ENCODE measurements around the gene DNAJC21. TPM values are rescaled to one million over a fixed set of nuclear protein-coding genes. Genes with fewer than 3 reads are reported as not detected.

Gene DNAJC21
- total and polyA plus RNA-seq, 7 donors: 49.3 to 113 (median 64.3) TPM

DNA sequence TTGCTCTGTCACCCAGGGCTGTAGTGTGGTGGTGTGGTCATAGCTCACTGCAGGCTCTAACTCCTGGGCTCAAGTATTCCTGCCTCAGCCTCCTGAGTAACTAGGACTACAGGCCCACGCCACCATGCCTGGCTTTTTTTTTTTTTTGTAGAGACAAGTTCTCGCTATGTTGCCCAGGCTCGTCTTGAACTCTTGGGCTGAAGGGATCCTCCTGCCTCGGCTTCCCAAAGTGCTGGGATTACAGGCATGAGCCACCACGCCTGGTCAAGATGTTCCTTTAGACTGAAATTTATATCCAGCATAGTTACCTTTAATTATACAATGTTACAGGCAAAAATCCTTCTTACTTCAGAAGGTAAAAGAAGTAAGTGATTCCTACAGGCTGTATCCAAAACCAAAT is 1.6 kb upstream of the DNAJC21 start:
- no peaks in the 10 kb centered on the region for H3K9me3 ChIP-seq
- ATAC-seq: no peak
- no peak overlapping the region for H3K27ac ChIP-seq
- no peak overlapping the region for H3K4me3 ChIP-seq
- TF ChIP-seq, protein P1, sequence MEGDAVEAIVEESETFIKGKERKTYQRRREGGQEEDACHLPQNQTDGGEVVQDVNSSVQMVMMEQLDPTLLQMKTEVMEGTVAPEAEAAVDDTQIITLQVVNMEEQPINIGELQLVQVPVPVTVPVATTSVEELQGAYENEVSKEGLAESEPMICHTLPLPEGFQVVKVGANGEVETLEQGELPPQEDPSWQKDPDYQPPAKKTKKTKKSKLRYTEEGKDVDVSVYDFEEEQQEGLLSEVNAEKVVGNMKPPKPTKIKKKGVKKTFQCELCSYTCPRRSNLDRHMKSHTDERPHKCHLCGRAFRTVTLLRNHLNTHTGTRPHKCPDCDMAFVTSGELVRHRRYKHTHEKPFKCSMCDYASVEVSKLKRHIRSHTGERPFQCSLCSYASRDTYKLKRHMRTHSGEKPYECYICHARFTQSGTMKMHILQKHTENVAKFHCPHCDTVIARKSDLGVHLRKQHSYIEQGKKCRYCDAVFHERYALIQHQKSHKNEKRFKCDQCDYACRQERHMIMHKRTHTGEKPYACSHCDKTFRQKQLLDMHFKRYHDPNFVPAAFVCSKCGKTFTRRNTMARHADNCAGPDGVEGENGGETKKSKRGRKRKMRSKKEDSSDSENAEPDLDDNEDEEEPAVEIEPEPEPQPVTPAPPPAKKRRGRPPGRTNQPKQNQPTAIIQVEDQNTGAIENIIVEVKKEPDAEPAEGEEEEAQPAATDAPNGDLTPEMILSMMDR (IDR thresholded peaks at IDR 0.05): no peak
- peaks cover 17% of the 10 kb centered on the region for H3K4me1 ChIP-seq
- no peaks in the 10 kb centered on the region for H3K27me3 ChIP-seq (ENCODE audit: insufficient read depth in 3 of 3, low read length in 2 of 3)
- 93 to 96% (median 94%) methylated on average over 5 of the region's 5 CpGs for WGBS, 3 donors
- DNase-seq: no peak
- intact Hi-C loops (cut with DNase I): no loop called here
- H3K36me3 ChIP-seq (ENCODE audit: insufficient read depth in 1 of 2, low read depth in 1 of 2): peaks cover 3 to 48% of the 10 kb centered on the region in 2 donors

DNA sequence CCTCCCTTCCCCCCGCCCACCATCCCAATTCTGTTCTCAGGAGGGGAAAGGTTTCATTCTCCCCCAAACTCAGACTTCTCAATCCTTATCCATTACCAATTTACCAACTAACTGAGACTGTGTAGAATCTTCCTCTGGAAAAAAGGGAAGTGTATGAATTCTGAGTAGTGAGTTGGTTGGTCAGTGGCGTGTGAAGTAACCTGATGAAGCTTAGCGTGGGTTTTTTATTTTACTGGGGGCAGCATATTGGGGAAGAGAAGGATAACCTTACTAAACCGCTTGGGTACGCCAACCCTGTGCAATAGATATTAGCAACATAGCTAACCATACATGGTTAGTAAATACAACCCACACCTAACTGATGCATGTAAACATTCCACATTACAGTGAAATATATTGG is 1.1 kb upstream of the DNAJC21 start:
- DNase-seq (no peak), ATAC-seq (no peak)
- intact Hi-C loops (cut with DNase I): no loop called here
- Histone ChIP-seq H3K4me3 (peak overlapping the region; percentile 91), H3K36me3 (ENCODE audit: insufficient read depth in 1 of 2, low read depth in 1 of 2) (peaks cover 3 to 44% of the 10 kb centered on the region in 2 donors), H3K27me3 (ENCODE audit: insufficient read depth in 3 of 3, low read length in 2 of 3) (no peaks in the 10 kb centered on the region), H3K9me3 (no peaks in the 10 kb centered on the region), H3K27ac (no peak overlapping the region), H3K4me1 (peaks cover 15% of the 10 kb centered on the region)
- WGBS, 3 donors: 83 to 93% (median 92%) methylated on average over 5 of the region's 5 CpGs
- TF ChIP-seq, protein P1 (IDR thresholded peaks at IDR 0.05): no peak

DNA sequence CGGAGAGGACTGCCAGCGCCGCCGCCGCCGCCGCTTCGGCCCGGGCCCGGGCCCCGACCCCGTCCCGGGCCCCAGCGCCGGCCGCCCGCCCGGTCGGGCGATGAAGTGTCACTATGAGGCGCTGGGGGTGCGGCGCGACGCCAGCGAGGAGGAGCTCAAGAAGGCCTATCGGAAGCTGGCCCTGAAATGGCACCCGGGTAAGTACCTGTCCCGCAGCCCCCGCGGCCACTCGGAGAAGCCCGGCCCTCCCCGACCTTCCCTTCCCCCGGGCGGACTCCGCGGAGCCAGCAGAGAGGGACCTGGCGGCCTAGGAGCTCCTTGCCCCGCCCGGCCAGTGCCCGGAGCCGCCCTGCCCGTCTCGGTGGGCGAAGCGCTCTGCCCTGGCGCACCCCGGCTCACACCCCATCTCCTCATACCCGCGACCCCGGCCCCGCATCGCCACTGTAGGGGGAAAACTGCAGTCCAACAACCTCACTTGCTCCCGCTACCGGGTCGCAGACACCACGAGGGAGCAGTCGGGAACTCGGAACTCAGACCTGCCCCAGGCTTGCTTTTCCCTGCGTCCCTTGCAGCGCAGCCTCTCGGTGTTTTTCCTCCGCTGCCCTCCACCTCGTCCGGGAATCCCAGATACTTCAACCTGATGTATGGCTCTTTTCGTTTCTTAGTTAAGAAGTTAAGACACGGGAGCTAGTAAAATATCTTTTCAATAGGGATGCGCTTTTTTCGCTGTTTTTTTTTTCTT is 532 bp downstream of the DNAJC21 start:
- H3K27ac ChIP-seq: peak overlapping the region; percentile 97
- H3K9me3 ChIP-seq: no peaks in the 10 kb centered on the region
- intact Hi-C loops (cut with DNase I): loop anchor here in 1 of 2 donors (10.0 kb wide), 1 partner anchor 1475 kb away; no protein-coding TSS in a partner anchor
- H3K4me1 ChIP-seq: peaks cover 12% of the 10 kb centered on the region
- DNase-seq: peak; percentile 92 to 96
- H3K27me3 ChIP-seq (ENCODE audit: insufficient read depth in 3 of 3, low read length in 2 of 3): no peaks in the 10 kb centered on the region
- H3K36me3 ChIP-seq (ENCODE audit: insufficient read depth in 1 of 2, low read depth in 1 of 2): peaks cover 3 to 45% of the 10 kb centered on the region in 2 donors
- WGBS, 3 donors: 0 to 1% (median 0%) methylated on average over 45 to 70 of the region's 70 CpGs
- TF ChIP-seq, protein P1 (IDR thresholded peaks at IDR 0.05): no peak
- peak overlapping the region; percentile 91 for H3K4me3 ChIP-seq
- peak; percentile 79 to 85 (median 82) for ATAC-seq

DNA sequence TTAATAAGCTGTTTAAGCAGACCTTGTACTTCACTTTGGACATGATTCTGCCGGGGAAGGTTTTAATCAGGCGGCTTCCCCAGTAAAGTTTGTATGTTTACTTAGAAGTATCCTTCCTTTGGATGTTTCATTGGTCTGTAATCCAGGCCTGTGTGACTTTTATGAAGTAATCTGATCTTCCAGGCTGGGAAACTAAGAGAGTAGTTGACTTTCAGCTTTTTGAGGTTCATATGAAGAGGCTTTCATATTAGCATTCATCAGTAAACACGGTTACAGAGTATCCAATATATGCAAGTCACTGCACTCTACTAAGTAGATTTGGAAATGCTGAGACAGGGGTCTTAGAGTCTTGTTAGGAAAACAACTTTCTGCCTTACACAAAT is 1.1 kb downstream of the DNAJC21 start:
- TF ChIP-seq, protein P1 (IDR thresholded peaks at IDR 0.05): no peak
- Histone ChIP-seq H3K9me3 (no peaks in the 10 kb centered on the region), H3K27me3 (ENCODE audit: insufficient read depth in 3 of 3, low read length in 2 of 3) (no peaks in the 10 kb centered on the region), H3K4me1 (peaks cover 12% of the 10 kb centered on the region), H3K27ac (peak overlapping the region; percentile 97), H3K36me3 (ENCODE audit: insufficient read depth in 1 of 2, low read depth in 1 of 2) (peaks cover 3 to 44% of the 10 kb centered on the region in 2 donors), H3K4me3 (peak overlapping the region; percentile 91)
- intact Hi-C loops (cut with DNase I): loop anchor here in 1 of 2 donors (10.0 kb wide), 1 partner anchor 1476 kb away; no protein-coding TSS in a partner anchor
- no peak for DNase-seq
- no peak for ATAC-seq
- 0 to 2% (median 2%) methylated on average over 3 of the region's 3 CpGs for WGBS, 3 donors
